HG03457 (cell line): Measurements from ENCODE around the gene KCNMA1.

Source experiments
- ATAC-seq: cut with Tn5 transposase; IDR thresholded peaks from one replicate; pipeline ENCODE4 v1.9.1; 2021; ENCODE audit warnings: moderate number of reproducible peaks; ENCODE audit not compliant: unreplicated experiment

KCNMA1 gene

DNA sequence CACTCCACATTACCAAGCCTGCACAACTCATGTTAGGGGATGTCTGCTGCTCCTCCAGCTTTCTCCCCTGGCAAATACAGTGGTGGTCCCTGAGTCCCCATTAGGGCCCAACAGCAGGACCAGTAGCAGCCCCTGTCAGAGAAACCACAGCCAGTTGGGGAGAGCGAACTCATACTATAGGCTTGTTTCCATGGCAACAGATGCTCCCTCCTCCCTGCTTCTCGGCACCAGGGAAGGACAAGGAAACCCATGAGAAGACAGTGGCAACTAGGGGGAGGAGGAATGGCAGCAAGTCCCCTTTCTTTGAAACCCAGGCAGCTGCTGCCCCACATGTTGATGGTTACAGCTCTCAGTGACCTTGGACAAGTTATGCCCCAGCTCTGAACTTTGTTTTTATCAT lies 326.4 kb downstream of the KCNMA1 start:
- ATAC-seq: no peak

GRCh38 chr10:77310288-77310840 lies 327.2 kb downstream of the KCNMA1 start:
- ATAC-seq: no peak

DNA sequence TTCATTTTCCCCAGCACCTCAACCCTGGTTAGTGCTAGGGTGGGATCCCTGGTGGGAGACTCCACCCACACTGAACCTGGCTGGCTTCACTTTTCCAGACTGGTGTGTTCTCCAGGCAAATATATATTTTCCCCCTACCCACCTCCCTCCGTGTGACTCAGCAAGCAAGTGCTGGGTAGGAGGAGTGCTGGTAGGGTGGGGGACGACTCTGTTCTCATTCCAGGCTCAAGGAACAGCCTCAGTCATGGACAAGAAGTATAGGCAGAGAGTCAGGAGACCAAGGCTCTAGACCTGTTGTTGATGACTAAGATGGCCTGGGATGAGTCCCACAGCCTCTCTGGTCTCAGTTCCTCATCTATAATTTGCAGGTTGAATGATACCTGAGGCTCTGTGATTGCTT lies 328.1 kb downstream of the KCNMA1 start:
- no peak for ATAC-seq

GRCh38 chr10:77309092-77309491 lies 328.5 kb downstream of the KCNMA1 start:
- no peak for ATAC-seq

GRCh38 chr10:77308084-77308732 lies 329.4 kb downstream of the KCNMA1 start:
- ATAC-seq: no peak

DNA sequence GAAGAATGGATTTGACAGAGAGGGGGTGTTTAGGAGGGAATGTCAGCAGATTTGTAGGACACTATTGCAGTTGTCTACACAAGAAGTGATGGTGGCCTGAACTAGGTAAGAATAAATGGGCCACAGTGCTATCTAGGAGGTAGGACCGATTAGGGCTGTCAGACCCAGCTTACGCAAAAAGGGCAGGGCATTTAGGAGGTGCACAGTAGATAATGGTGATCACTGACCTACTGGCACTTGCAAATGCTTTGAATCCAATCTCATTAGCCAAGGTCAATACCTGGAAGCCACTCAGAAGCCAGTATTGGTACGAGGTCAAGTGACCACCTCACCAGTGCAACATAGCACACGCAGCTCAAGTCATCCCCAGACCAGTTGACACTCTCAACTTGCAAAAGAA lies 330.9 kb downstream of the KCNMA1 start:
- no peak for ATAC-seq

GRCh38 chr10:77305650-77306632 lies 331.7 kb downstream of the KCNMA1 start:
- no peak for ATAC-seq

DNA sequence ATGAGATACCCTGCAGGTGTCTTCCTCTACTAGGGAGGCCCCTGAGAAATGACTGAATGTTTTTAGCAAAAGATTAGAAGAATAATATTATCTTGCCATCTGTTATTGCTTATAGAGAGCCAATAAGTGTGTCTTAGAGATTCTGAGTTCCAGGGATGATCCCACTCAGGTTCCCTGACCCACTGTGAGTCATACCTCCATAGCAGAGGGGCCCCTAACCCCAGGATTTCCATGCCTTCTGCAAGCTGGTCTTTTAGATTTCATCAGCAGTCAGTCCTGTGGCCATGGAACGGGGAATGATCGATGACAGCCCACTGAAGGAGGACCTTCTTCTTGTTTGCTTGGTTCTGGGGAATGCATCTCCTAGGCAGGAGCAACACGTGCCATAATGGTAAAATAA lies 333.4 kb downstream of the KCNMA1 start:
- no peak for ATAC-seq

DNA sequence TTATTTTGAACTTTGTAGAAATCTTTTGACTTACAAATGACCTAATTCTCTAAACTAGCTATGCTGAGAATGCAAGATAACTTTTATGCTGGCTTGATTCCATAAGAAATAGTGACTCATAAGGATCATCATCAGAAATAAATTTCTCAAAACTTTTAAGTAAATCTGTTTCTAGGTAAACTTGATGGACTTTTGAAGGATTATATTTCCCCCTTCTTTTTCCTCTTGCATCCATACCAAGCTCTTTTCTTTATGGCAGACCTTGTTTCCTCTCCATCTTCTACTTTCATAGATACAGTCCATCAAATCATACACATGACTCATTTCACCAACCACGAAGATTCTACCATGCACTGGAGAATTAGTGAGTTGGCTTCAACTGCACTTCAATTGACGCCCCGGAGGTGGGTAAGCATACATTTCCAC lies 336.3 kb downstream of the KCNMA1 start:
- ATAC-seq: no peak

GRCh38 chr10:77300682-77301302 lies 336.8 kb downstream of the KCNMA1 start:
- ATAC-seq: no peak

- ATAC-seq: no peak
Measured at GRCh38 chr10:77299320-77299719, 338.3 kb downstream of the KCNMA1 start.

DNA sequence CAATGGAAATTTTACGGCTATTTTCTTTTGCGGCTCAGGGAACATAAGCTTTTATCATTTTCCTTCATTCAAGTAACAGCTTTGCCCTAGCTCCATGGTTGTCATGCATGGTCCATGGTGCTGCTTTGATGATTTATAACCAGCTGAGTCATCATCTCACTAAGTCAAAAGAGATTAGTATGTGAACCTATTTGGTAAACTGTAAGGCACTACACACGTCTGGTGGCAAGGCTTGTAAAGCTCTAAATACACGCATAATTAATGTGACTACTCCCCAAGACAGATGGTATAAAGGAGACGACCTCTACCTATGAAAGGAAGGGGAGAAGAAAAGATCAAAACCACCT lies 340.2 kb downstream of the KCNMA1 start:
- ATAC-seq: no peak

- ATAC-seq: no peak
Measured at GRCh38 chr10:77296534-77297392, 340.8 kb downstream of the KCNMA1 start.

GRCh38 chr10:77293773-77294172 lies 343.8 kb downstream of the KCNMA1 start:
- no peak for ATAC-seq

- no peak for ATAC-seq
Measured at GRCh38 chr10:77293347-77293746, 344.3 kb downstream of the KCNMA1 start.

- ATAC-seq: no peak
Measured at GRCh38 chr10:77291596-77292505, 345.8 kb downstream of the KCNMA1 start.

DNA sequence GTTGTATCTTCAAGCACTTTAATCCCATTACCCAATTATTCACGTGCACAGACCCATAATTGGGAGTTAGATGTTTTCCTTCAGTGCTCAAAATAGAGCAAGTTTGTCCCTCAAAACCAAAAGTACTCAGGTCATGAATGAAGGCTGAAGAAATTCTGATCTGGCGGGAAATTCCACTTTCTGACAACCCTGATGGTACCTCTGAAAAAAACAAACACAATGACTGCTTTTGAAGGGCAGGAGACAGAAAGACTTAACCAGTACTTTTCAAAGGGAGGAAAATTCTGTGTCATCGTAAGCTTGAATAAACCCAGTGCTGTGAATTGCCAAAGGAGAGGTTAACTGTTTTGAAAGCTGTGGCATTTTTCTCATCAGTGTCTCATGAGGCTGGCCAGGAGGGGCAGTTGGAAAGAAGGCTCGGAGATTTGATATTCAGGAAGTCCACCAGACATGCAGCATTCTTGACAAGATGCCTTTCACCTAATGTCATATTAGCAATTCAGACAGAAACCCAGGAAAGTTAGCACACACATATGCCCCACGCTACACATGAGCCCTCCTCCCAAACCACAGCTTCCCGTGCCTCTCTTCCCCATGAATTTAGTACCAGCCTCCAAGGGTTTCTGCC lies 347.0 kb downstream of the KCNMA1 start:
- no peak for ATAC-seq

GRCh38 chr10:77289790-77290189 lies 347.8 kb downstream of the KCNMA1 start:
- no peak for ATAC-seq

DNA sequence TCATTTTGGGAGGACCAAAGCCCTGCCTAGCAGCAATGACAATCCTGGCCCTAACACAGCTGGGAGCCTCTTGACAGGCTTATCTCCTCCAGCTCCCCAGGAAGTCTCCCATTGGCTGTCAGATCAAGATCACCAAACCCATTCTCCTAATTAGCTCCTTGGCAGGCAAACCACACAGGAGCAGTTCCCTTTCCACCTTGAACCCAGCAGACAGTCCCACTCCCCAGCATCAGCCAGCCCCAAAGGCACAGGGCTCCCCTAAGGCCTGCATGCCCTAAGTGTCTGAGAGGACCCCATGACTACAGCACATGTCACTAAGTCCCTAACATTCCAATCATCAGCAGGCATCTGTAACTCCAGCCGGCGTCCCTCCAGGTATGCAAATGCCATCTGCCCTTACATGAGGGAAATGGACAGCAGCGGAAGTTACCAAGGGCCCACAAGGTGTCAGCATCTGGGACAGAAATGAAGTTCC lies 348.5 kb downstream of the KCNMA1 start:
- no peak for ATAC-seq
